GM12878 (cell line): ENCODE measurements around the gene F11. TPM values are rescaled to one million over a fixed set of nuclear protein-coding genes. Genes with fewer than 3 reads are reported as not detected.

Experiments
- ATAC-seq: fragments of 200-7000 bp; cut with Tn5 transposase; 3 replicates; pipeline ENCODE4 v1.9.1; 2020; ENCODE audit warnings: mild to moderate bottlenecking, moderate library complexity
- BruUV-seq: library from RNA; stranded (reverse); fragments of 400-500 nt; replicated peaks from 2 replicates; lab custom pipeline; 2021; lab: Mats Ljungman, UMichigan
- CTCF ChIA-PET: fragments of 300-600 bp; sonication (Branson Sonifier 250); formaldehyde crosslinking; extraction: SDS; loops from one replicate; lab custom pipeline; 2021; ENCODE audit warnings: inconsistent platforms; lab: Yijun Ruan, JAX
- POLR2A ChIA-PET: fragments of 350-600 bp; formaldehyde crosslinking; extraction: SDS; loops from one replicate; lab custom pipeline; 2021; ENCODE audit warnings: inconsistent platforms; lab: Charles Lee
- RAD21 ChIA-PET: fragments of 300-600 bp; sonication (Branson Sonifier 250); formaldehyde crosslinking; loops from one replicate; lab custom pipeline; 2023; ENCODE audit warnings: antibody characterized with exemption; ENCODE audit not compliant: unreplicated experiment; lab: Charles Lee
- SMC1A ChIA-PET: fragments of 300-600 bp; sonication (Branson Sonifier 250); formaldehyde crosslinking; loops from one replicate; lab custom pipeline; 2023; ENCODE audit not compliant: unreplicated experiment, uncharacterized antibody; lab: Charles Lee
- DNase-seq: peaks from one replicate; pipeline ENCODE4 v3.0.0-alpha.2; 2011; ENCODE audit warnings: low read depth, low spot score
- FAIRE-seq: peaks from 3 replicates; lab custom pipeline; 2011; peaks lifted over from hg19 to GRCh38; lab: Jason Lieb, UNC
- H2AFZ ChIP-seq: 2 replicates; pipeline ENCODE4 v1.6.0; 2011; ENCODE audit warnings: low read depth, low read length, control low read depth; ENCODE audit not compliant: control insufficient read depth
- H3K27ac ChIP-seq: 2 replicates; pipeline ENCODE4 v1.5.1; 2011; ENCODE audit warnings: control low read depth; ENCODE audit not compliant: control insufficient read depth, insufficient read depth
- H3K27me3 ChIP-seq, 2 experiments: replicated peaks in 1 of 2; 2 replicates each; pipeline versions ENCODE4 v1.6.0 to v1.6.1; 2011; ENCODE audit warnings: low read length in 1 of 2; ENCODE audit not compliant: control insufficient read depth in 2 of 2, insufficient read depth in 2 of 2
- H3K36me3 ChIP-seq, 2 experiments: 2 replicates each; pipeline ENCODE4 v1.5.1; 2011; ENCODE audit warnings: low read length in 1 of 2; ENCODE audit not compliant: control insufficient read depth in 2 of 2, insufficient read depth in 2 of 2
- H3K4me1 ChIP-seq: 2 replicates; pipeline ENCODE4 v1.6.1; 2011; ENCODE audit warnings: mild to moderate bottlenecking, low read length, moderate library complexity, mixed read lengths; ENCODE audit not compliant: control insufficient read depth, insufficient read depth
- H3K4me2 ChIP-seq: 2 replicates; pipeline ENCODE4 v1.6.0; 2011; ENCODE audit warnings: control low read depth; ENCODE audit not compliant: control insufficient read depth, insufficient read depth
- H3K4me3 ChIP-seq: fragments of 200-600 bp; sonication (generic); 2 replicates; pipeline ENCODE4 v1.5.1; 2016
- H3K79me2 ChIP-seq: 2 replicates; pipeline ENCODE4 v1.6.0; 2011; ENCODE audit warnings: low read length; ENCODE audit not compliant: control insufficient read depth, insufficient read depth
- H3K9ac ChIP-seq: 2 replicates; pipeline ENCODE4 v1.8.0; 2011; ENCODE audit warnings: low read length, control low read depth, mixed read lengths; ENCODE audit not compliant: control insufficient read depth, insufficient read depth
- H3K9me3 ChIP-seq: replicated peaks from 3 replicates; pipeline ENCODE4 v1.5.1; 2011; ENCODE audit warnings: mild to moderate bottlenecking, low read length; ENCODE audit not compliant: control insufficient read depth, insufficient read depth
- H4K20me1 ChIP-seq: 2 replicates; pipeline ENCODE4 v1.6.0; 2011; ENCODE audit not compliant: control insufficient read depth, insufficient read depth
- CHD2 ChIP-seq: IDR thresholded peaks from 2 replicates; pipeline ENCODE4 v1.6.1; 2011; ENCODE audit warnings: low read depth, low read length, improper control_type of control experiment, borderline replicate concordance
- CHD4 ChIP-seq: fragments of 200-600 bp; sonication (generic); IDR thresholded peaks from 2 replicates; pipeline ENCODE4 v1.6.1; 2016; ENCODE audit warnings: mild to moderate bottlenecking
- HDAC6 ChIP-seq: fragments of 200-600 bp; sonication (generic); IDR thresholded peaks from one replicate; pipeline ENCODE4 v1.8.0; 2017; ENCODE audit warnings: antibody characterized with exemption; ENCODE audit not compliant: unreplicated experiment
- HSF1 ChIP-seq: fragments of 150-350 bp; IDR thresholded peaks from 2 replicates; pipeline ENCODE4 v1.6.1; 2014; ENCODE audit warnings: mild to moderate bottlenecking, low read depth, low read length
- IRF4 ChIP-seq: IDR thresholded peaks from 2 replicates; pipeline ENCODE4 v1.6.1; 2011; ENCODE audit warnings: low read depth, low read length
- LARP7 ChIP-seq: fragments of 450-650 bp; IDR thresholded peaks from 2 replicates; pipeline ENCODE4 v1.6.1; 2017; ENCODE audit warnings: mild to moderate bottlenecking
- MEF2B ChIP-seq: fragments of 450-650 bp; IDR thresholded peaks from 2 replicates; pipeline ENCODE4 v1.6.1; 2018; ENCODE audit warnings: mild to moderate bottlenecking, moderate library complexity; ENCODE audit not compliant: partially characterized antibody, poor library complexity, severe bottlenecking
- MYB ChIP-seq: fragments of 150-350 bp; IDR thresholded peaks from 2 replicates; pipeline ENCODE4 v1.6.1; 2014; ENCODE audit warnings: mild to moderate bottlenecking, low read depth, low read length, borderline replicate concordance
- NR2C2 ChIP-seq: IDR thresholded peaks from 2 replicates; pipeline ENCODE4 v1.6.1; 2011; ENCODE audit warnings: borderline replicate concordance, low read depth; ENCODE audit not compliant: control insufficient read depth, insufficient read length
- PML ChIP-seq: IDR thresholded peaks from 2 replicates; pipeline ENCODE4 v1.6.1; 2012; ENCODE audit warnings: low read length, inconsistent platforms
- POLR2AphosphoS5 ChIP-seq: IDR thresholded peaks from 2 replicates; pipeline ENCODE4 v1.6.1; 2011; ENCODE audit warnings: mild to moderate bottlenecking, low read length, inconsistent platforms
- RCOR1 ChIP-seq: conservative IDR thresholded peaks from 2 replicates; pipeline ENCODE4 v1.6.1; 2012; ENCODE audit warnings: low read depth, low read length, improper control_type of control experiment
- RUNX3 ChIP-seq: IDR thresholded peaks from 2 replicates; pipeline ENCODE4 v1.6.1; 2012; ENCODE audit warnings: low read length, inconsistent platforms
- SP1 ChIP-seq: IDR thresholded peaks from one replicate; pipeline ENCODE4 v1.6.1; 2011; ENCODE audit warnings: low read depth, low read length
- SREBF2 ChIP-seq: IDR thresholded peaks from 2 replicates; pipeline ENCODE4 v1.6.1; 2012; ENCODE audit warnings: mild to moderate bottlenecking, low read length
- SRF ChIP-seq, 2 experiments: IDR thresholded peaks; 2 replicates each; pipeline ENCODE4 v1.6.1; 2011; ENCODE audit warnings: low read depth in 2 of 2, low read length in 2 of 2, mild to moderate bottlenecking in 1 of 2, moderate library complexity in 1 of 2
- SUZ12 ChIP-seq: fragments of 200-600 bp; sonication (generic); IDR thresholded peaks from one replicate; pipeline ENCODE4 v1.6.1; 2018; ENCODE audit warnings: antibody characterized with exemption, mild to moderate bottlenecking; ENCODE audit not compliant: unreplicated experiment
- WGBS: methylation state at CpG from one replicate; pipeline ENCODE4 v1.1.6; 2016; ENCODE audit warnings: low lambda C conversion rate; ENCODE audit not compliant: insufficient replicate concordance, insufficient coverage; ENCODE audit errors: missing lambda C conversion rate; 5-methylcytosine and 5-hydroxymethylcytosine counted together
- in situ Hi-C: fragments of 300-500 bp; cut with MboI; formaldehyde crosslinking; loops from 9 replicates; pipeline ENCODE4 v1.14.3; 2018; ENCODE audit warnings: mixed read lengths
- intact Hi-C: fragments of 100-400 bp; cut with micrococcal nuclease; formaldehyde crosslinking; loops from one replicate; pipeline ENCODE4 v1.14.2; 2022; ENCODE audit not compliant: unreplicated experiment
- polyA plus RNA-seq, 11 experiments: library from polyadenylated mRNA; depleted of rRNA in 4 of 11; unstranded in 6 of 11; stranded (reverse) in 5 of 11; fragments of >200 nt; fragmentation: Nextera tagmentation in 4 of 11; fragmentation: Illumina TruSeq in 1 of 11; extraction: Ambion mirVana in 4 of 11; extraction: Trizol in 1 of 11; gene quantifications; 1 replicate in 1 of 11; 2 replicates in 10 of 11; pipeline versions ENCODE4 v1.2.1 to v1.2.3, GENCODE V29; 2011 to 2016; ENCODE audit warnings: inconsistent platforms in 2 of 11, missing spikeins in 2 of 11, low read depth in 1 of 11
- total RNA-seq, 4 experiments: library from RNA; depleted of rRNA in 3 of 4; stranded (reverse); fragments of >200 nt in 3 of 4; fragmentation: Illumina TruSeq in 1 of 4; extraction: Trizol in 1 of 4; gene quantifications; 2 replicates each; pipeline versions ENCODE4 v1.2.1 to v1.2.3, GENCODE V29; 2013 to 2021
- TF ChIP-seq, protein P1 (sequence below): fragments of 150-350 bp; IDR thresholded peaks from 2 replicates; pipeline ENCODE4 v1.6.1; 2016; ENCODE audit warnings: low read depth, low read length
- TF ChIP-seq, protein P2 (sequence below): fragments of 450-650 bp; IDR thresholded peaks from 2 replicates; pipeline ENCODE4 v1.6.1; 2018; ENCODE audit warnings: borderline replicate concordance, mild to moderate bottlenecking; ENCODE audit not compliant: partially characterized antibody

F11 gene
- total and polyA plus RNA-seq, 10 of the 15 experiments (the other 5 are each of a cell fraction or from before 2014, with no cell fraction given), result not detected

DNA sequence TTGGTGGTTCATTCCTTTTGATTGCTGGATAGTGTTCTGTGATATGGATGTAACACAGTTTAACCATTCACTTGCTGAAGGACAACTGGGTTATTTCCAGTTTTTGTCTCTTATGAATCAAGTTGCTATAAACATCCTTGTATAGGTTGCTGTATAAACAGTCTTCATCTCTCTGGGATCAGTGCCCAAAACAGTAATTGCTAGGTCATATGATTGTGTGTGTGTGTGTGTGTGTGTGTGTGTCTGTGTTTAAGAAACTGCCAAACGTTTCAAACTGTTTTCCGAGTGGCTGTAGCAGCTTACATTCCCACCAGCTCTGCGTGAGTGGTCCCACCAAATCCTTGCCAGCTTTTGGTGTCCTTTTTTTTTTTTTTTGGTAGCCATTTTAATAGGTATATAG is 60.4 kb downstream of the F11 start (continued):
- TF ChIP-seq, protein P1, sequence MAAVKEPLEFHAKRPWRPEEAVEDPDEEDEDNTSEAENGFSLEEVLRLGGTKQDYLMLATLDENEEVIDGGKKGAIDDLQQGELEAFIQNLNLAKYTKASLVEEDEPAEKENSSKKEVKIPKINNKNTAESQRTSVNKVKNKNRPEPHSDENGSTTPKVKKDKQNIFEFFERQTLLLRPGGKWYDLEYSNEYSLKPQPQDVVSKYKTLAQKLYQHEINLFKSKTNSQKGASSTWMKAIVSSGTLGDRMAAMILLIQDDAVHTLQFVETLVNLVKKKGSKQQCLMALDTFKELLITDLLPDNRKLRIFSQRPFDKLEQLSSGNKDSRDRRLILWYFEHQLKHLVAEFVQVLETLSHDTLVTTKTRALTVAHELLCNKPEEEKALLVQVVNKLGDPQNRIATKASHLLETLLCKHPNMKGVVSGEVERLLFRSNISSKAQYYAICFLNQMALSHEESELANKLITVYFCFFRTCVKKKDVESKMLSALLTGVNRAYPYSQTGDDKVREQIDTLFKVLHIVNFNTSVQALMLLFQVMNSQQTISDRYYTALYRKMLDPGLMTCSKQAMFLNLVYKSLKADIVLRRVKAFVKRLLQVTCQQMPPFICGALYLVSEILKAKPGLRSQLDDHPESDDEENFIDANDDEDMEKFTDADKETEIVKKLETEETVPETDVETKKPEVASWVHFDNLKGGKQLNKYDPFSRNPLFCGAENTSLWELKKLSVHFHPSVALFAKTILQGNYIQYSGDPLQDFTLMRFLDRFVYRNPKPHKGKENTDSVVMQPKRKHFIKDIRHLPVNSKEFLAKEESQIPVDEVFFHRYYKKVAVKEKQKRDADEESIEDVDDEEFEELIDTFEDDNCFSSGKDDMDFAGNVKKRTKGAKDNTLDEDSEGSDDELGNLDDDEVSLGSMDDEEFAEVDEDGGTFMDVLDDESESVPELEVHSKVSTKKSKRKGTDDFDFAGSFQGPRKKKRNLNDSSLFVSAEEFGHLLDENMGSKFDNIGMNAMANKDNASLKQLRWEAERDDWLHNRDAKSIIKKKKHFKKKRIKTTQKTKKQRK, result no peak
- TF ChIP-seq SREBF2 (no peak), RUNX3 (no peak), SP1 (no peak), POLR2AphosphoS5 (no peak), PML (no peak), CHD2 (no peak), IRF4 (no peak), SRF (IDR thresholded peaks at IDR 0.05; ENCODE audit: low read depth in 2 of 2, low read length in 2 of 2) (no peak)
- TF ChIP-seq, all 136 proteins: peak for 0

DNA sequence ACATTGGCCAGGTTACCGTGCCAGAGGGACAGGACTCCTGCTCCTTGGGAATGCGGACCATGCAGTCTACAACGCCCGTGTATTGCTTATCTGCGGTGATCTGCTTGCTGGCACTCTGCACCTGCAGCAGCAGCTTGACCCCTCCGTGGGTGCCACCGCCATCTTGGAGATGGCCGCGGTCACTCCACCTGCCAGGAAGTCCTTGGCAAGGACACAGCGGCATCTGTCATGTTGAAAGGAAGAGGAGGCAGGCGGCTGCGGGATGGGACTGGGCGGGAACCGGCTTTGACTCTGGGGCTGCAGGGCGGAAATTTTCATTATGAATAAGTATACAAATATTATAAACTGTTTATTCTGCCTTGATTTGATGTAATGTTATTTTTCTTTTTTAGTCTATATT is 63.4 kb downstream of the F11 start:
- BruUV-seq, result no TSS peak
- SMC1A ChIA-PET, result no interaction called here
- Histone ChIP-seq H3K9me3 (no peaks in the 10 kb centered on the region), H3K9ac (no peak overlapping the region), H3K4me1 (no peaks in the 10 kb centered on the region), H3K4me3 (no peak overlapping the region), H3K79me2 (no peaks in the 10 kb centered on the region), H3K4me2 (no peak overlapping the region), H2AFZ (no peak overlapping the region), H3K27me3 (no peaks in the 10 kb centered on the region), H3K36me3 (no peaks in the 10 kb centered on the region), H4K20me1 (no peaks in the 10 kb centered on the region), H3K27ac (no peak overlapping the region)
- POLR2A ChIA-PET, result no interaction called here
- CTCF ChIA-PET, result no interaction called here
- in situ Hi-C loops, result no loop called here
- WGBS, result 83% methylated on average over 15 of the region's 15 CpGs
- ATAC-seq (no peak), DNase-seq (no peak), FAIRE-seq (no peak)
- RAD21 ChIA-PET, result no interaction called here
- intact Hi-C loops, result no loop called here
- TF ChIP-seq SUZ12 (no peak), MEF2B (no peak), HDAC6 (no peak), CHD4 (no peak), LARP7 (no peak), RCOR1 (no peak), NR2C2 (no peak), MYB (no peak), HSF1 (no peak)
- TF ChIP-seq, protein P2, sequence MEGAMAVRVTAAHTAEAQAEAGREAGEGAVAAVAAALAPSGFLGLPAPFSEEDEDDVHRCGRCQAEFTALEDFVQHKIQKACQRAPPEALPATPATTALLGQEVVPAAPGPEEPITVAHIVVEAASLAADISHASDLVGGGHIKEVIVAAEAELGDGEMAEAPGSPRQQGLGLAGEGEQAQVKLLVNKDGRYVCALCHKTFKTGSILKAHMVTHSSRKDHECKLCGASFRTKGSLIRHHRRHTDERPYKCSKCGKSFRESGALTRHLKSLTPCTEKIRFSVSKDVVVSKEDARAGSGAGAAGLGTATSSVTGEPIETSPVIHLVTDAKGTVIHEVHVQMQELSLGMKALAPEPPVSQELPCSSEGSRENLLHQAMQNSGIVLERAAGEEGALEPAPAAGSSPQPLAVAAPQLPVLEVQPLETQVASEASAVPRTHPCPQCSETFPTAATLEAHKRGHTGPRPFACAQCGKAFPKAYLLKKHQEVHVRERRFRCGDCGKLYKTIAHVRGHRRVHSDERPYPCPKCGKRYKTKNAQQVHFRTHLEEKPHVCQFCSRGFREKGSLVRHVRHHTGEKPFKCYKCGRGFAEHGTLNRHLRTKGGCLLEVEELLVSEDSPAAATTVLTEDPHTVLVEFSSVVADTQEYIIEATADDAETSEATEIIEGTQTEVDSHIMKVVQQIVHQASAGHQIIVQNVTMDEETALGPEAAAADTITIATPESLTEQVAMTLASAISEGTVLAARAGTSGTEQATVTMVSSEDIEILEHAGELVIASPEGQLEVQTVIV, result no peak
